Stomach (tissue), 4 donors: Measurements from ENCODE around the gene ACTN1.

Source experiments
- POLR2A ChIP-seq, 4 donors: fragments of 450-650 bp; IDR thresholded peaks; one replicate each; pipeline ENCODE4 v1.6.1; 2016; ENCODE audit warnings: antibody characterized with exemption in 4 of 4, control low read depth in 2 of 4, mild to moderate bottlenecking in 1 of 4, moderate library complexity in 1 of 4
- POLR2AphosphoS5 ChIP-seq, 3 donors: sonication (generic); formaldehyde crosslinking; IDR thresholded peaks; one replicate each; pipeline ENCODE4 v1.6.1; 2016; ENCODE audit warnings: antibody characterized with exemption in 3 of 3
- TF ChIP-seq, protein P1 (sequence below), 7 experiments: fragments of 450-650 bp in 4 of 7; fragments of 200-600 bp in 3 of 7; sonication (generic) in 3 of 7; IDR thresholded peaks; one replicate each; pipeline ENCODE4 v1.5.1; 2016 to 2019; ENCODE audit warnings: antibody characterized with exemption in 7 of 7, control low read depth in 2 of 7, mild to moderate bottlenecking in 1 of 7

DNA sequence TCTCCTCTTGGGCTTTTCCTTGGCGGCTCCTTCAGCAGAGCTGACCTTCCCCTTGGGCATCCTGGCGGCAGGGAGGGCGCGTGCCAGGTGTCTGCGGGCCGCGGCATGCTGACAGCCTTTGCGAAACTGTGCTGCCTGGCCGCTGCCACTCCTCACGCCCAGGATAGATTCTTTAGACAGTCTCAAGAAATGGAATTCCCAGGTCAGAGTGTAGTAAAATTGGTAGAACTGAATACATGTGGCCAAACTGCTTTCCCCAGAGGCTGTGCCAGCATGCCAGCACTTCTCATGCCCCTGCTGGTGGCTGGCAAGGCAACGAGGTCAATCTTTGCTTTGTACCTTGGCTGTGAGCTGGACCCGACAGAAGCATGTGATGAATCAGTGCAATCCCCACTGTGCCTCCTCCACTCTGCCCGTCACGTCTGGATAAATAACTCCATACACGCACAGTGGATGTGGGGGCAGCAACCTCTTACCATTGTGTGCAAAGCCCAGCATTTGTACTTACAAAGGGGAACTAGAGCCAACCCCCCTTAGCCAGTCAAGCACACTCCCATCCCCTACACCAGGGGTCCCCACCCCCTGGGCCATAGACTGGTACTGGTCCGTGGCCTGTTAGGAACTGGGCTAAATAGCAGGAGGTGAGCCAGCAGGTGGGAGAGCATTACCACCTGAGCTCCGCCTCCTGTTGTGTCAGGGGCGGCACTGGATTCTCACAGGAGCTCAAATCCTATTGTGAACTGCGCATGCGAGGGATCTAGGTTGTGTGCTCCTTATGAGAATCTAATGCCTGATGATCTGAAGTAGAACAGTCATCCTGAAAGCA, 90.9 kb downstream of the ACTN1 start:
- TF ChIP-seq POLR2A (IDR thresholded peaks at IDR 0.05) (no peak), POLR2AphosphoS5 (IDR thresholded peaks at IDR 0.05) (peak in 1 of 3 donors; percentile 30)
- TF ChIP-seq, protein P1, sequence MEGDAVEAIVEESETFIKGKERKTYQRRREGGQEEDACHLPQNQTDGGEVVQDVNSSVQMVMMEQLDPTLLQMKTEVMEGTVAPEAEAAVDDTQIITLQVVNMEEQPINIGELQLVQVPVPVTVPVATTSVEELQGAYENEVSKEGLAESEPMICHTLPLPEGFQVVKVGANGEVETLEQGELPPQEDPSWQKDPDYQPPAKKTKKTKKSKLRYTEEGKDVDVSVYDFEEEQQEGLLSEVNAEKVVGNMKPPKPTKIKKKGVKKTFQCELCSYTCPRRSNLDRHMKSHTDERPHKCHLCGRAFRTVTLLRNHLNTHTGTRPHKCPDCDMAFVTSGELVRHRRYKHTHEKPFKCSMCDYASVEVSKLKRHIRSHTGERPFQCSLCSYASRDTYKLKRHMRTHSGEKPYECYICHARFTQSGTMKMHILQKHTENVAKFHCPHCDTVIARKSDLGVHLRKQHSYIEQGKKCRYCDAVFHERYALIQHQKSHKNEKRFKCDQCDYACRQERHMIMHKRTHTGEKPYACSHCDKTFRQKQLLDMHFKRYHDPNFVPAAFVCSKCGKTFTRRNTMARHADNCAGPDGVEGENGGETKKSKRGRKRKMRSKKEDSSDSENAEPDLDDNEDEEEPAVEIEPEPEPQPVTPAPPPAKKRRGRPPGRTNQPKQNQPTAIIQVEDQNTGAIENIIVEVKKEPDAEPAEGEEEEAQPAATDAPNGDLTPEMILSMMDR (IDR thresholded peaks at IDR 0.05) = no peak
